ENCODE measurements around the gene STAG1. TPM values are rescaled to one million over a fixed set of nuclear protein-coding genes. Genes with fewer than 3 reads are reported as not detected.

STAG1 gene
- total and polyA plus RNA-seq, 2 experiments from 2014 or later = 9.0 to 21.9 TPM

GRCh38 chr3:136745916-136746315 is 6.3 kb downstream of the STAG1 start:
- H4K20me1 ChIP-seq (replicated peaks; ENCODE audit: insufficient read depth) = no peaks in the 10 kb centered on the region
- H2AFZ ChIP-seq = no peak overlapping the region
- Mint-ChIP-seq H3K9me3 (no peaks in the 10 kb centered on the region), H3K27ac (no peak overlapping the region; the same call in 1 of the 2 replicates), H3K36me3 (ENCODE audit: low read depth) (no peaks in the 10 kb centered on the region), H3K27me3 (ENCODE audit: insufficient read depth, low read depth, poor library complexity) (no peaks in the 10 kb centered on the region), H3K4me1 (peaks cover 38% of the 10 kb centered on the region), H3K4me3 (no peak overlapping the region)
- no peak overlapping the region for H3K4me2 ChIP-seq
- H3K27ac ChIP-seq (ENCODE audit: low read depth) = no peak overlapping the region
- H3K9me2 ChIP-seq (ENCODE audit: insufficient read depth) = no peaks in the 10 kb centered on the region
- no peak overlapping the region for H3K4me3 ChIP-seq
- no peak for TF ChIP-seq EZH2phosphoT487 (IDR thresholded peaks at IDR 0.05; ENCODE audit: unreplicated experiment)
- no peak for TF ChIP-seq CTCF (conservative IDR thresholded peaks at IDR 0.05; ENCODE audit: low read depth in 2 of 2)
- TF ChIP-seq NANOG (IDR thresholded peaks at IDR 0.05; ENCODE audit: borderline replicate concordance) = no peak
- no peak for TF ChIP-seq ETS1 (IDR thresholded peaks at IDR 0.05)
- TF ChIP-seq ZNF114 (CRISPR knock-in tag; IDR thresholded peaks at IDR 0.05) = no peak
- no peak for TF ChIP-seq EZH2 (IDR thresholded peaks at IDR 0.05; ENCODE audit: low read depth, unreplicated experiment)
- no peak for TF ChIP-seq ZNF331 (CRISPR knock-in tag; IDR thresholded peaks at IDR 0.05; ENCODE audit: low read depth)
- TF ChIP-seq ZNF462 (CRISPR knock-in tag; IDR thresholded peaks at IDR 0.05) = no peak
- no peak for TF ChIP-seq JUNB (IDR thresholded peaks at IDR 0.05; ENCODE audit: unreplicated experiment)
- TF ChIP-seq POLR2AphosphoS5 (IDR thresholded peaks at IDR 0.05; ENCODE audit: low read depth) = no peak
- TF ChIP-seq REST (IDR thresholded peaks at IDR 0.05; ENCODE audit: unreplicated experiment) = no peak
- no peak for TF ChIP-seq CREB1 (CRISPR knock-in tag; IDR thresholded peaks at IDR 0.05; ENCODE audit: low read depth)
- TF ChIP-seq STAT1 (IDR thresholded peaks at IDR 0.05; ENCODE audit: unreplicated experiment) = no peak
- ATAC-seq (no peak), DNase-seq (ENCODE audit: low spot score) (no peak)
- no peaks in the 10 kb centered on the region for H3K36me3 ChIP-seq (ENCODE audit: insufficient read depth)
- peaks cover 22% of the 10 kb centered on the region for H3K4me1 ChIP-seq (ENCODE audit: insufficient read depth)
- H3K27me3 ChIP-seq (ENCODE audit: insufficient read depth) = no peaks in the 10 kb centered on the region
- peaks cover 100% of the 10 kb centered on the region for H3K79me2 ChIP-seq (replicated peaks; ENCODE audit: insufficient read depth)
- no peaks in the 10 kb centered on the region for H3F3A ChIP-seq (replicated peaks; ENCODE audit: low read depth)
